OCI-LY7 (cell line): Measurements from ENCODE around the gene MUL1. TPM values are rescaled to one million over a fixed set of nuclear protein-coding genes. Genes with fewer than 3 reads are reported as not detected.

Source experiments
- BruUV-seq: library from RNA; stranded (reverse); fragments of 400-500 nt; replicated peaks from 2 replicates; lab custom pipeline; 2021; lab: Mats Ljungman, UMichigan
- CTCF ChIA-PET: fragments of 300-600 bp; sonication (Branson Sonifier 250); formaldehyde crosslinking; loops from one replicate; lab custom pipeline; 2022; ENCODE audit warnings: antibody characterized with exemption; ENCODE audit not compliant: unreplicated experiment; lab: Charles Lee
- POLR2A ChIA-PET: fragments of 300-600 bp; sonication (Branson Sonifier 250); formaldehyde crosslinking; loops from one replicate; lab custom pipeline; 2022; ENCODE audit warnings: antibody characterized with exemption; lab: Charles Lee
- DNase-seq: peaks from one replicate; pipeline ENCODE4 v3.0.0-alpha.2; 2015; ENCODE audit warnings: low spot score
- H2AFZ ChIP-seq: fragments of 200-600 bp; sonication (generic), shearing (Covaris generic); 2 replicates; pipeline ENCODE4 v1.6.1; 2014; ENCODE audit warnings: mild to moderate bottlenecking, antibody characterized with exemption, low read length, moderate library complexity
- H3K27ac ChIP-seq: fragments of 200-600 bp; sonication (generic); 2 replicates; pipeline ENCODE4 v1.5.1; 2014; ENCODE audit warnings: mixed run types, low read depth, mild to moderate bottlenecking, moderate library complexity, low read length, inconsistent platforms; ENCODE audit not compliant: poor library complexity, severe bottlenecking
- H3K36me3 ChIP-seq: fragments of 200-600 bp; sonication (generic); 2 replicates; pipeline ENCODE4 v1.6.1; 2014; ENCODE audit warnings: mild to moderate bottlenecking, antibody characterized with exemption, low read length, moderate library complexity, mixed read lengths; ENCODE audit not compliant: insufficient read depth
- H3K4me1 ChIP-seq: fragments of 200-600 bp; sonication (generic); 2 replicates; pipeline ENCODE4 v1.5.1; 2014; ENCODE audit warnings: mild to moderate bottlenecking, low read length; ENCODE audit not compliant: insufficient read depth, poor library complexity, severe bottlenecking
- H3K4me2 ChIP-seq: fragments of 200-600 bp; sonication (generic); 2 replicates; pipeline ENCODE4 v1.6.1; 2014; ENCODE audit warnings: mild to moderate bottlenecking, low read length
- H3K4me3 ChIP-seq: fragments of 200-600 bp; sonication (generic); 2 replicates; pipeline ENCODE4 v1.5.1; 2014; ENCODE audit warnings: mild to moderate bottlenecking, low read depth, low read length; ENCODE audit not compliant: poor library complexity, severe bottlenecking
- H3K79me2 ChIP-seq: fragments of 200-600 bp; sonication (generic); 2 replicates; pipeline ENCODE4 v1.6.1; 2016; ENCODE audit warnings: low read depth, mild to moderate bottlenecking, low read length, moderate library complexity, mixed read lengths; ENCODE audit not compliant: insufficient read depth
- H3K9me2 ChIP-seq: fragments of 200-600 bp; sonication (generic); 2 replicates; pipeline ENCODE4 v1.6.1; 2016; ENCODE audit warnings: mild to moderate bottlenecking, low read length, mixed read lengths; ENCODE audit not compliant: insufficient read depth
- H3K9me3 ChIP-seq: fragments of 200-600 bp; sonication (generic); 2 replicates; pipeline ENCODE4 v1.6.1; 2014; ENCODE audit warnings: mild to moderate bottlenecking, mixed run types, low read length, mixed read lengths
- H4K20me1 ChIP-seq: fragments of 200-600 bp; sonication (generic); 2 replicates; pipeline ENCODE4 v1.6.1; 2014; ENCODE audit warnings: mild to moderate bottlenecking, antibody characterized with exemption, low read length, moderate library complexity, mixed read lengths; ENCODE audit not compliant: insufficient read depth
- EZH2phosphoT487 ChIP-seq: fragments of 200-600 bp; sonication (generic); IDR thresholded peaks from 2 replicates; pipeline ENCODE4 v1.6.1; 2018; ENCODE audit warnings: low read depth, borderline replicate concordance, mild to moderate bottlenecking, mixed run types, antibody characterized with exemption, low read length, moderate library complexity, mixed read lengths
- intact Hi-C: fragments of 100-400 bp; cut with micrococcal nuclease; formaldehyde crosslinking; loops from one replicate; pipeline ENCODE4 v1.10.0; 2022; ENCODE audit not compliant: unreplicated experiment
- total RNA-seq, 2 experiments: library from RNA; depleted of rRNA in 1 of 2; stranded (reverse); fragments of >200 nt in 1 of 2; shearing (Covaris generic) in 1 of 2; gene quantifications; 2 replicates each; pipeline ENCODE4 v1.2.3, GENCODE V29; 2014 to 2022
- TF ChIP-seq, protein P1 (sequence below): fragments of 200-600 bp; sonication (generic); conservative IDR thresholded peaks from 2 replicates; pipeline ENCODE4 v1.5.1; 2014; ENCODE audit warnings: mild to moderate bottlenecking, antibody characterized with exemption, low read length, moderate library complexity, mixed read lengths

MUL1 gene
- total RNA-seq, 2 experiments from 2014 or later, result 16.3 to 25.2 TPM

DNA sequence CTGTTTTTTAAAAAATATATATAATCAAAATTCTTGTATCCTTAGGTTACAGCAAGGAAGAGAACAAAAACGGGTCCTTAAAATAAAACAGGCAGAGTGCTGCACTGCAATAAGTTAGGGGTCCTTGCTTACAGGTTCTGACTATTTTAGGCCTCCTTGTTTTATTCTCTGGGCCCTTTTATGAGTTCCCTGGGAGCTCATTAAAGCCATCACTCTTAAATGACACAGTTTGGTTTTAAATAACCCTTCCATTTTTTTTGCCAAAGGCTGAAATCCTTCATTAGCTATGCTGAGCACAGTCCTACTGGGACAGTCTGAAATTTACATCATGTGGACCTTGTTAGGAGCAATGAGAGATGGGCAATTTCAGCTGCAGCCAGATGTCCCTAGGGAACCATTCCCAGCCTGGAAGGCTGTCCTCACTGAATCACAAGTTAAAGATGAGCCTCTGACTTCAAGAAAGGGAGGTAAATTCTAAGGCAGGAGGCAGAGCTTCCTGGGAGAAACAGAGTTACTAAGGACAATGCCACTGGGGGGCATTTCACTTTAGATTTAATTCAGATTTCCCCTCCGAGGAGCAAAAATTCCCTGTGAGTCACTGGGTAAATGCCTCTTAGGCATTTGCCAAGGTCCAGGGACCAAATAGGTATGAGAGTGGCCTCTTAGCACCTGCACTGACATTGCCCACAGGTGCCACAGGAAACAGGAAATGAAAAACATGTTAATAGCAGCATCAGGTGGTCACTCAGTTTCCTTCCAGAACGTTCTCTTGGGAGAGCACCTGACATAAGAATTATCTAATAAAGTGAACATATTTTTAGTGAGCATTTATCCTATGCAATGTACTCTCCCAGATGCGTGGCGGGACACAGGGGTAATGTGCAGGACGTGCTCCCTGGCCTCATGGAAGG, 3.8 kb upstream of the MUL1 start:
- Histone ChIP-seq H3K4me3 (no peak overlapping the region), H3K4me1 (peaks cover 37% of the 10 kb centered on the region), H3K27ac (peak overlapping the region; percentile 46), H4K20me1 (no peaks in the 10 kb centered on the region), H3K4me2 (peak overlapping the region; percentile 57), H2AFZ (peak overlapping the region; percentile 28; the same call in 1 of the 2 replicates), H3K9me2 (no peaks in the 10 kb centered on the region; the same call in 1 of the 2 replicates), H3K9me3 (no peaks in the 10 kb centered on the region), H3K79me2 (peaks cover 11% of the 10 kb centered on the region; the same call in 1 of the 2 replicates), H3K36me3 (no peaks in the 10 kb centered on the region)
- intact Hi-C loops, result no loop called here
- CTCF ChIA-PET, result no interaction called here
- DNase-seq, result peak; percentile 80
- POLR2A ChIA-PET, result interaction anchor here (0.6 kb wide), 1 partner anchor 249 kb away, joined by 3 read pairs; no protein-coding TSS in a partner anchor
- TF ChIP-seq, protein P1, sequence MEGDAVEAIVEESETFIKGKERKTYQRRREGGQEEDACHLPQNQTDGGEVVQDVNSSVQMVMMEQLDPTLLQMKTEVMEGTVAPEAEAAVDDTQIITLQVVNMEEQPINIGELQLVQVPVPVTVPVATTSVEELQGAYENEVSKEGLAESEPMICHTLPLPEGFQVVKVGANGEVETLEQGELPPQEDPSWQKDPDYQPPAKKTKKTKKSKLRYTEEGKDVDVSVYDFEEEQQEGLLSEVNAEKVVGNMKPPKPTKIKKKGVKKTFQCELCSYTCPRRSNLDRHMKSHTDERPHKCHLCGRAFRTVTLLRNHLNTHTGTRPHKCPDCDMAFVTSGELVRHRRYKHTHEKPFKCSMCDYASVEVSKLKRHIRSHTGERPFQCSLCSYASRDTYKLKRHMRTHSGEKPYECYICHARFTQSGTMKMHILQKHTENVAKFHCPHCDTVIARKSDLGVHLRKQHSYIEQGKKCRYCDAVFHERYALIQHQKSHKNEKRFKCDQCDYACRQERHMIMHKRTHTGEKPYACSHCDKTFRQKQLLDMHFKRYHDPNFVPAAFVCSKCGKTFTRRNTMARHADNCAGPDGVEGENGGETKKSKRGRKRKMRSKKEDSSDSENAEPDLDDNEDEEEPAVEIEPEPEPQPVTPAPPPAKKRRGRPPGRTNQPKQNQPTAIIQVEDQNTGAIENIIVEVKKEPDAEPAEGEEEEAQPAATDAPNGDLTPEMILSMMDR, result peak; percentile 21; the same call in 1 of the 2 replicates
- no peak for TF ChIP-seq EZH2phosphoT487
- no TSS peak for BruUV-seq

DNA sequence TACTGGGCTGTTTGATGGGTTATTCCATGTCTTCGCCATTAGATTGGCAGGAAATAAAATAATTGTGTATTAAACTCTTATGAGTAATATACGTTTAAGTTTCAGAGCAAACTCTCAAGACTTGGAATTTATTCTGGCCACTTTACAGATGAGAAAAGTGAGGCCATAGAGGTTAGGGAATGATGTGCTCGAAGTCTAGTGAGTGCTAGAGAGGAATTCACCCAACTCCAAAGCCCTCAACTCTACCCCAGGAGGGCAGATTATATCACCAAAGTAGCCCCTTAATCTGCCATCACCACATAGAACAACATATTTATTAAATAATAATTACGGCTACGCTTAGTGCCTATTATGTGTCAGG, 440 bp upstream of the MUL1 start:
- H3K9me2 ChIP-seq, result no peaks in the 10 kb centered on the region; the same call in 1 of the 2 replicates
- no peak overlapping the region for H3K27ac ChIP-seq
- no peak for DNase-seq
- peak overlapping the region; percentile 94 for H2AFZ ChIP-seq
- peak overlapping the region; percentile 81 for H3K4me2 ChIP-seq
- peak overlapping the region; percentile 97 for H3K4me3 ChIP-seq
- H3K79me2 ChIP-seq, result peaks cover 42% of the 10 kb centered on the region
- ChIA-PET CTCF (interaction anchor here (0.6 kb wide), 1 partner anchor 187 kb away, joined by 3 read pairs; no protein-coding TSS in a partner anchor), POLR2A (interaction anchor here (0.7 to 1.5 kb wide), 3 partner anchors 75 to 295 kb away, joined by 3 to 4 read pairs (median 3); no protein-coding TSS in a partner anchor)
- BruUV-seq, result TSS peak; percentile 95
- H4K20me1 ChIP-seq, result no peaks in the 10 kb centered on the region
- TF ChIP-seq EZH2phosphoT487, result no peak
- TF ChIP-seq, protein P1, result no peak
- intact Hi-C loops, result no loop called here
- no peaks in the 10 kb centered on the region for H3K9me3 ChIP-seq
- peaks cover 11% of the 10 kb centered on the region; the same call in 1 of the 2 replicates for H3K36me3 ChIP-seq
- peaks cover 46% of the 10 kb centered on the region for H3K4me1 ChIP-seq
